SK-N-SH treated with all-trans-retinoic acid at 6 μM for 48 hours (cell line): ENCODE measurements around the gene CELF1.

ENCODE experiments used
- ATAC-seq: fragments of 200-7000 bp; cut with Tn5 transposase; 3 replicates; pipeline ENCODE4 v1.9.1; 2020; ENCODE audit warnings: mild to moderate bottlenecking, moderate library complexity
- ARNTL ChIP-seq: fragments of 450-650 bp; formaldehyde crosslinking; IDR thresholded peaks from 2 replicates; pipeline ENCODE4 v1.5.0; 2020; ENCODE audit warnings: low read depth, mild to moderate bottlenecking, moderate library complexity, borderline replicate concordance
- BACH2 ChIP-seq: fragments of 250-450 bp; sonication (Bioruptor Pico); IDR thresholded peaks from 2 replicates; pipeline ENCODE4 v1.9.0; 2021; ENCODE audit warnings: mild to moderate bottlenecking, borderline replicate concordance
- CREB5 ChIP-seq: fragments of 250-450 bp; sonication (Bioruptor Pico); IDR thresholded peaks from 2 replicates; pipeline ENCODE4 v1.5.1; 2020; ENCODE audit warnings: low read depth, mild to moderate bottlenecking, moderate library complexity
- ESRRG ChIP-seq: fragments of 250-450 bp; sonication (Bioruptor Pico); IDR thresholded peaks from 2 replicates; pipeline ENCODE4 v1.6.1; 2021; ENCODE audit warnings: mild to moderate bottlenecking
- GLIS3 ChIP-seq: fragments of 250-450 bp; sonication (Bioruptor Pico); IDR thresholded peaks from 2 replicates; pipeline ENCODE4 v1.5.0; 2020; ENCODE audit warnings: mild to moderate bottlenecking, moderate library complexity
- OSR1 ChIP-seq: fragments of 250-450 bp; sonication (Bioruptor Pico); IDR thresholded peaks from 2 replicates; pipeline ENCODE4 v1.8.0; 2022; ENCODE audit warnings: moderate library complexity, mild to moderate bottlenecking, inconsistent platforms
- PPARA ChIP-seq: fragments of 250-450 bp; sonication (Bioruptor Pico); IDR thresholded peaks from 2 replicates; pipeline ENCODE4 v1.5.0; 2020; ENCODE audit warnings: mild to moderate bottlenecking, borderline replicate concordance
- RARB ChIP-seq: fragments of 250-450 bp; sonication (Bioruptor Pico); IDR thresholded peaks from 2 replicates; pipeline ENCODE4 v1.8.0; 2021; ENCODE audit warnings: mild to moderate bottlenecking, moderate library complexity
- SNAI2 ChIP-seq: fragments of 250-450 bp; sonication (Bioruptor Pico); IDR thresholded peaks from 2 replicates; pipeline ENCODE4 v1.5.0; 2020; ENCODE audit warnings: mild to moderate bottlenecking, moderate library complexity
- TCF4 ChIP-seq: fragments of 250-450 bp; sonication (Bioruptor Pico); IDR thresholded peaks from 2 replicates; pipeline ENCODE4 v1.8.0; 2021; ENCODE audit warnings: mild to moderate bottlenecking, moderate library complexity, borderline replicate concordance
- TOX ChIP-seq: fragments of 250-450 bp; sonication (Bioruptor Pico); IDR thresholded peaks from 2 replicates; pipeline ENCODE4 v1.8.0; 2021; ENCODE audit warnings: mild to moderate bottlenecking, moderate library complexity, borderline replicate concordance
- TSHZ2 ChIP-seq: fragments of 250-450 bp; sonication (Bioruptor Pico); IDR thresholded peaks from 2 replicates; pipeline ENCODE4 v1.5.0; 2020; ENCODE audit warnings: mild to moderate bottlenecking, moderate library complexity
- ZC3H10 ChIP-seq: fragments of 250-450 bp; sonication (Bioruptor Pico); IDR thresholded peaks from 2 replicates; pipeline ENCODE4 v1.5.1; 2021; ENCODE audit warnings: mild to moderate bottlenecking, moderate library complexity
- ZFP30 ChIP-seq: fragments of 450-650 bp; formaldehyde crosslinking; IDR thresholded peaks from 2 replicates; pipeline ENCODE4 v1.5.0; 2022; ENCODE audit warnings: mild to moderate bottlenecking, moderate library complexity
- ZNF565 ChIP-seq: fragments of 450-650 bp; formaldehyde crosslinking; conservative IDR thresholded peaks from 2 replicates; pipeline ENCODE4 v1.5.0; 2020; ENCODE audit warnings: low read depth, mild to moderate bottlenecking, moderate library complexity
- ZNF70 ChIP-seq: fragments of 450-650 bp; formaldehyde crosslinking; IDR thresholded peaks from 2 replicates; pipeline ENCODE4 v1.5.0; 2020; ENCODE audit warnings: mild to moderate bottlenecking, moderate library complexity
- ZNF8 ChIP-seq: fragments of 450-650 bp; formaldehyde crosslinking; IDR thresholded peaks from 2 replicates; pipeline ENCODE4 v1.5.0; 2020; ENCODE audit warnings: mild to moderate bottlenecking, moderate library complexity
- TF ChIP-seq, protein P1 (sequence below): fragments of 250-450 bp; sonication (Bioruptor Pico); IDR thresholded peaks from 2 replicates; pipeline ENCODE4 v1.8.0; 2021; ENCODE audit warnings: low read depth, mild to moderate bottlenecking, moderate library complexity, borderline replicate concordance
- TF ChIP-seq, protein P2 (sequence below): fragments of 250-450 bp; sonication (Bioruptor Pico); IDR thresholded peaks from 2 replicates; pipeline ENCODE4 v1.8.0; 2020; ENCODE audit warnings: mild to moderate bottlenecking, moderate library complexity, borderline replicate concordance

CELF1 gene

GRCh38 chr11:47438721-47439120 lies 114.2 kb downstream of the CELF1 start:
- ATAC-seq: no peak
- TF ChIP-seq, protein P1, sequence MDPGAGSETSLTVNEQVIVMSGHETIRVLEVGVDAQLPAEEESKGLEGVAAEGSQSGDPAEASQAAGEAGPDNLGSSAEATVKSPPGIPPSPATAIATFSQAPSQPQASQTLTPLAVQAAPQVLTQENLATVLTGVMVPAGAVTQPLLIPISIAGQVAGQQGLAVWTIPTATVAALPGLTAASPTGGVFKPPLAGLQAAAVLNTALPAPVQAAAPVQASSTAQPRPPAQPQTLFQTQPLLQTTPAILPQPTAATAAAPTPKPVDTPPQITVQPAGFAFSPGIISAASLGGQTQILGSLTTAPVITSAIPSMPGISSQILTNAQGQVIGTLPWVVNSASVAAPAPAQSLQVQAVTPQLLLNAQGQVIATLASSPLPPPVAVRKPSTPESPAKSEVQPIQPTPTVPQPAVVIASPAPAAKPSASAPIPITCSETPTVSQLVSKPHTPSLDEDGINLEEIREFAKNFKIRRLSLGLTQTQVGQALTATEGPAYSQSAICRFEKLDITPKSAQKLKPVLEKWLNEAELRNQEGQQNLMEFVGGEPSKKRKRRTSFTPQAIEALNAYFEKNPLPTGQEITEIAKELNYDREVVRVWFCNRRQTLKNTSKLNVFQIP (CRISPR knock-in tag): no peak
- no peak for TF ChIP-seq ARNTL (CRISPR knock-in tag)

GRCh38 chr11:47437746-47438418 lies 115.0 kb downstream of the CELF1 start:
- TF ChIP-seq RARB (no peak), ZFP30 (CRISPR knock-in tag) (no peak), CREB5 (no peak), ZNF70 (CRISPR knock-in tag) (no peak), ZC3H10 (CRISPR knock-in tag) (no peak), ZNF565 (CRISPR knock-in tag) (no peak), ESRRG (CRISPR knock-in tag) (no peak), ZNF8 (CRISPR knock-in tag) (no peak), BACH2 (CRISPR knock-in tag) (no peak), GLIS3 (CRISPR knock-in tag) (no peak), TOX (CRISPR knock-in tag) (no peak), TSHZ2 (CRISPR knock-in tag) (no peak), SNAI2 (CRISPR knock-in tag) (no peak)
- TF ChIP-seq, protein P2, sequence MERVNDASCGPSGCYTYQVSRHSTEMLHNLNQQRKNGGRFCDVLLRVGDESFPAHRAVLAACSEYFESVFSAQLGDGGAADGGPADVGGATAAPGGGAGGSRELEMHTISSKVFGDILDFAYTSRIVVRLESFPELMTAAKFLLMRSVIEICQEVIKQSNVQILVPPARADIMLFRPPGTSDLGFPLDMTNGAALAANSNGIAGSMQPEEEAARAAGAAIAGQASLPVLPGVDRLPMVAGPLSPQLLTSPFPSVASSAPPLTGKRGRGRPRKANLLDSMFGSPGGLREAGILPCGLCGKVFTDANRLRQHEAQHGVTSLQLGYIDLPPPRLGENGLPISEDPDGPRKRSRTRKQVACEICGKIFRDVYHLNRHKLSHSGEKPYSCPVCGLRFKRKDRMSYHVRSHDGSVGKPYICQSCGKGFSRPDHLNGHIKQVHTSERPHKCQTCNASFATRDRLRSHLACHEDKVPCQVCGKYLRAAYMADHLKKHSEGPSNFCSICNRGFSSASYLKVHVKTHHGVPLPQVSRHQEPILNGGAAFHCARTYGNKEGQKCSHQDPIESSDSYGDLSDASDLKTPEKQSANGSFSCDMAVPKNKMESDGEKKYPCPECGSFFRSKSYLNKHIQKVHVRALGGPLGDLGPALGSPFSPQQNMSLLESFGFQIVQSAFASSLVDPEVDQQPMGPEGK (CRISPR knock-in tag): no peak
- TF ChIP-seq, protein P1 (CRISPR knock-in tag): no peak
- no peak for ATAC-seq

GRCh38 chr11:47437218-47437745 lies 115.7 kb downstream of the CELF1 start:
- no peak for ATAC-seq
- no peak for TF ChIP-seq ZNF70 (CRISPR knock-in tag)
- no peak for TF ChIP-seq OSR1 (CRISPR knock-in tag)
- TF ChIP-seq, protein P1 (CRISPR knock-in tag): no peak
- TF ChIP-seq RARB: no peak
- TF ChIP-seq, protein P2 (CRISPR knock-in tag): no peak
- TF ChIP-seq TCF4 (CRISPR knock-in tag): no peak
- no peak for TF ChIP-seq ARNTL (CRISPR knock-in tag)
- TF ChIP-seq TSHZ2 (CRISPR knock-in tag): no peak
- no peak for TF ChIP-seq ZFP30 (CRISPR knock-in tag)
- no peak for TF ChIP-seq ZC3H10 (CRISPR knock-in tag)
- no peak for TF ChIP-seq GLIS3 (CRISPR knock-in tag)
- no peak for TF ChIP-seq PPARA
- no peak for TF ChIP-seq TOX (CRISPR knock-in tag)
- TF ChIP-seq SNAI2 (CRISPR knock-in tag): no peak
